Cardiac muscle cell (in vitro differentiated cells and primary cell): ENCODE measurements around the gene PHF10. TPM values are rescaled to one million over a fixed set of nuclear protein-coding genes. Genes with fewer than 3 reads are reported as not detected.

Experiments used
- DNase-seq, 2 donors: peaks; one replicate each; pipeline versions ENCODE4 v3.0.0 to v3.0.0-alpha.2; 2010 to 2017; ENCODE audit warnings: low read depth in 1 of 2, low spot score in 1 of 2
- H3K27ac ChIP-seq: fragments of 200-600 bp; sonication (generic); 2 replicates; pipeline ENCODE4 v1.5.1; 2016
- H3K27me3 ChIP-seq: fragments of 200-600 bp; sonication (generic); 2 replicates; pipeline ENCODE4 v1.6.0; 2016; ENCODE audit warnings: control low read depth
- H3K36me3 ChIP-seq: fragments of 200-600 bp; sonication (generic); 2 replicates; pipeline ENCODE4 v1.5.1; 2016; ENCODE audit warnings: control low read depth
- H3K4me1 ChIP-seq: fragments of 200-600 bp; sonication (generic); 2 replicates; pipeline ENCODE4 v1.8.1; 2017; ENCODE audit warnings: low read depth, mild to moderate bottlenecking, mixed run types
- H3K4me3 ChIP-seq: fragments of 200-600 bp; sonication (generic); 2 replicates; pipeline ENCODE4 v1.5.1; 2016; ENCODE audit warnings: mild to moderate bottlenecking
- H3K9me3 ChIP-seq: fragments of 200-600 bp; sonication (generic); 2 replicates; pipeline ENCODE4 v1.5.1; 2017; ENCODE audit warnings: low read depth, mild to moderate bottlenecking, control low read depth
- CTCF ChIP-seq: IDR thresholded peaks from 2 replicates; pipeline ENCODE4 v1.5.1; 2012; ENCODE audit warnings: low read depth, mild to moderate bottlenecking, low read length
- polyA plus RNA-seq: library from polyadenylated mRNA; unstranded; fragments of >200 nt; fragmentation: Nextera tagmentation; extraction: Ambion mirVana; gene quantifications from 2 replicates; pipeline ENCODE4 v1.2.1, GENCODE V29; 2016
- total RNA-seq: library from RNA; depleted of rRNA; stranded (reverse); fragments of >200 nt; gene quantifications from 2 replicates; pipeline ENCODE4 v1.2.3, GENCODE V29; 2016

The PHF10 gene
- total and polyA plus RNA-seq, 2 experiments from 2014 or later, result 31.5 to 32.0 TPM

GRCh38 chr6:169675011-169675410, 49.3 kb downstream of the PHF10 start:
- Histone ChIP-seq H3K27me3 (no peaks in the 10 kb centered on the region), H3K36me3 (peaks cover 8% of the 10 kb centered on the region), H3K4me1 (no peaks in the 10 kb centered on the region), H3K27ac (no peak overlapping the region), H3K4me3 (no peak overlapping the region), H3K9me3 (no peaks in the 10 kb centered on the region)
- no peak for TF ChIP-seq CTCF
- DNase-seq, result no peak

GRCh38 chr6:169671563-169671962, 52.7 kb downstream of the PHF10 start:
- no peaks in the 10 kb centered on the region for H3K27me3 ChIP-seq
- H3K4me3 ChIP-seq, result no peak overlapping the region
- no peaks in the 10 kb centered on the region for H3K9me3 ChIP-seq
- TF ChIP-seq CTCF, result no peak
- no peaks in the 10 kb centered on the region for H3K4me1 ChIP-seq
- DNase-seq, result no peak
- peaks cover 13% of the 10 kb centered on the region for H3K36me3 ChIP-seq
- H3K27ac ChIP-seq, result no peak overlapping the region

DNA sequence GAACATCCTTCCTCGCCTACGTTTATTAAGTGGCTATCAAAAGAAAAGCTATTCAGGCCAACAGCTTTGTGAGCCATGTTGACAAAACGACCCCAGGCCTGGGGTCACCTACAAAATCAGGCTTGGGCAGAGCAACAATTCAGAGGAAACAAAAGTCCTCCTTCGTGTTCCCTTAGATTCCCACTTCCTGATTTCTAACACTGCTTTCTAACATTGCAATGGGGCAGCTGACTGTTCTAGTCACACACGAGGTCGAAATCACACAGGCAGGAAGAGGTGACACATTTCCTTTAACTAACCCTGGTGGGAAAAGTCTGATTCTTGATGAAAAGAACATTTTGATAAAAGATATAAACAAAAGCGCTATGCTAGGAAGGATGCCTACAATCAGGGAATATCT, 54.4 kb downstream of the PHF10 start:
- no peaks in the 10 kb centered on the region for H3K27me3 ChIP-seq
- no peak overlapping the region for H3K27ac ChIP-seq
- H3K36me3 ChIP-seq, result peaks cover 13% of the 10 kb centered on the region

GRCh38 chr6:169669147-169669546, 55.2 kb downstream of the PHF10 start:
- TF ChIP-seq CTCF, result no peak

More for the DNA sequence above, 54.4 kb downstream of the PHF10 start:
- no peaks in the 10 kb centered on the region for H3K9me3 ChIP-seq
- H3K4me1 ChIP-seq, result no peaks in the 10 kb centered on the region
- no peak overlapping the region for H3K4me3 ChIP-seq
- no peak for TF ChIP-seq CTCF
- DNase-seq, result peak in 1 of 2 donors; percentile 69

DNA sequence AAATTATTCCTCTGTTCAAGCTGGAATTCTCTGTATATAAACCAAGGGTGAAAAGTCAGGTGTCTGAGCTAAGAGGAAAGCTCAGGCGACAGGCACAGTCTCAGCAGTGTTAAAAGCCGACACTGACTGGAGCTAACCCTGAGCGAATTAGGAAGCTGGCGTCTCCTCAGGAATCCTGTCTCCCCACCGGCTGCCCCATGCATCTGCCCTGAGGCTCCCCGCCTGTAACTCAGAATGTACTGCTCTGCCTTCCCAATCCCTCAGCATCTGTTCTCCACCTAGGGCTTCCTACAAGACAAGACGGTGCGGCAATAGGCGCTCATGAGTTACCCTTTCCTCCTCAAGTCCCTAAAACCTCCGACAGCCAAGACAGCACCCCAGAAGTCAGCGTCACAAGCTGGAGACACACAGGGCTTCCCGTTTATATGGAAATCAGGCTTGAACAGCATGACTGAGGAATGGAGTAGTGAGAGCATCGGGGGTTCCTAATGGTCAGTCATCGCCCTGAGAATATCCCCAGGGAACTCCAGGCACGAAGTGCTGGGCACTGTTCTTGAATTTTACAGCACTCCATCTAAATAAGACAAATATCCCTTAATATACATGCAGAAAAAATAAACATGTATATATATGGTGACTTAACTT, 56.0 kb downstream of the PHF10 start:
- H3K9me3 ChIP-seq, result no peaks in the 10 kb centered on the region
- DNase-seq, result no peak
- no peaks in the 10 kb centered on the region for H3K4me1 ChIP-seq
- no peak overlapping the region for H3K27ac ChIP-seq
- no peak for TF ChIP-seq CTCF
- peaks cover 13% of the 10 kb centered on the region for H3K36me3 ChIP-seq
- no peak overlapping the region for H3K4me3 ChIP-seq
- no peaks in the 10 kb centered on the region for H3K27me3 ChIP-seq

More at GRCh38 chr6:169669147-169669546, 55.2 kb downstream of the PHF10 start:
- peaks cover 13% of the 10 kb centered on the region for H3K36me3 ChIP-seq
- no peaks in the 10 kb centered on the region for H3K4me1 ChIP-seq
- no peaks in the 10 kb centered on the region for H3K9me3 ChIP-seq
- H3K4me3 ChIP-seq, result no peak overlapping the region
- DNase-seq, result no peak
- no peaks in the 10 kb centered on the region for H3K27me3 ChIP-seq
- no peak overlapping the region for H3K27ac ChIP-seq

DNA sequence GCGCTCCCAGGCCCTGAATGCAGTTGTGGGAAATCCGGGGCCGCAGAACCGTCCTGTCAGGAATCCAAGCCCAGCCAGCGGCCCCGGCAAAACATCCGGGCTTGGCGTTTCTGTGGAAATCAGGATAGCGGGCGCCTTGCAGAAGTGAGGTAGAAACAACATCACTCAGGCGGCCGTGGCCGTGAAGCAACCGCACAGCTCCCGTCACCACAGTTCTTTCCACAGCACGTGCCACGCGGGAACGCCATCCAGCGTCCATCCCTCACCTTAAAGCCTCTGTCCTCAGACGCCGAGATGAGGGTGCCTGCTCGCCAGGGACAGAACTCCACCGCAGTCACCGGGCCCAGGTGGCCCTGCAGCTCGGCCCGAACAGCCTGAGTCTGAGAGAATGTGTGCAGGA, 56.6 kb downstream of the PHF10 start:
- Histone ChIP-seq H3K4me3 (no peak overlapping the region), H3K27ac (no peak overlapping the region)
- DNase-seq, result no peak

More for the DNA sequence above, 56.6 kb downstream of the PHF10 start:
- no peaks in the 10 kb centered on the region for H3K9me3 ChIP-seq
- H3K27me3 ChIP-seq, result no peaks in the 10 kb centered on the region
- TF ChIP-seq CTCF, result no peak
- H3K4me1 ChIP-seq, result no peaks in the 10 kb centered on the region
- H3K36me3 ChIP-seq, result peaks cover 13% of the 10 kb centered on the region
